GM12878 (cell line): ENCODE data around the gene RUNX3. TPM values are rescaled to one million over a fixed set of nuclear protein-coding genes. Genes with fewer than 3 reads are reported as not detected.

Source experiments
- ATAC-seq: fragments of 200-7000 bp; cut with Tn5 transposase; 3 replicates; pipeline ENCODE4 v1.9.1; 2020; ENCODE audit warnings: mild to moderate bottlenecking, moderate library complexity
- BruUV-seq: library from RNA; stranded (reverse); fragments of 400-500 nt; replicated peaks from 2 replicates; lab custom pipeline; 2021; lab: Mats Ljungman, UMichigan
- CTCF ChIA-PET: fragments of 300-600 bp; sonication (Branson Sonifier 250); formaldehyde crosslinking; extraction: SDS; loops from one replicate; lab custom pipeline; 2021; ENCODE audit warnings: inconsistent platforms; lab: Yijun Ruan, JAX
- POLR2A ChIA-PET: fragments of 350-600 bp; formaldehyde crosslinking; extraction: SDS; loops from one replicate; lab custom pipeline; 2021; ENCODE audit warnings: inconsistent platforms; lab: Charles Lee
- RAD21 ChIA-PET: fragments of 300-600 bp; sonication (Branson Sonifier 250); formaldehyde crosslinking; loops from one replicate; lab custom pipeline; 2023; ENCODE audit warnings: antibody characterized with exemption; ENCODE audit not compliant: unreplicated experiment; lab: Charles Lee
- SMC1A ChIA-PET: fragments of 300-600 bp; sonication (Branson Sonifier 250); formaldehyde crosslinking; loops from one replicate; lab custom pipeline; 2023; ENCODE audit not compliant: unreplicated experiment, uncharacterized antibody; lab: Charles Lee
- DNase-seq: peaks from one replicate; pipeline ENCODE4 v3.0.0-alpha.2; 2011; ENCODE audit warnings: low read depth, low spot score
- FAIRE-seq: peaks from 3 replicates; lab custom pipeline; 2011; peaks lifted over from hg19 to GRCh38; lab: Jason Lieb, UNC
- H2AFZ ChIP-seq: 2 replicates; pipeline ENCODE4 v1.6.0; 2011; ENCODE audit warnings: low read depth, low read length, control low read depth; ENCODE audit not compliant: control insufficient read depth
- H3K27ac ChIP-seq: 2 replicates; pipeline ENCODE4 v1.5.1; 2011; ENCODE audit warnings: control low read depth; ENCODE audit not compliant: control insufficient read depth, insufficient read depth
- H3K27me3 ChIP-seq, 2 experiments: replicated peaks in 1 of 2; 2 replicates each; pipeline versions ENCODE4 v1.6.0 to v1.6.1; 2011; ENCODE audit warnings: low read length in 1 of 2; ENCODE audit not compliant: control insufficient read depth in 2 of 2, insufficient read depth in 2 of 2
- H3K36me3 ChIP-seq, 2 experiments: 2 replicates each; pipeline ENCODE4 v1.5.1; 2011; ENCODE audit warnings: low read length in 1 of 2; ENCODE audit not compliant: control insufficient read depth in 2 of 2, insufficient read depth in 2 of 2
- H3K4me1 ChIP-seq: 2 replicates; pipeline ENCODE4 v1.6.1; 2011; ENCODE audit warnings: mild to moderate bottlenecking, low read length, moderate library complexity, mixed read lengths; ENCODE audit not compliant: control insufficient read depth, insufficient read depth
- H3K4me2 ChIP-seq: 2 replicates; pipeline ENCODE4 v1.6.0; 2011; ENCODE audit warnings: control low read depth; ENCODE audit not compliant: control insufficient read depth, insufficient read depth
- H3K4me3 ChIP-seq: fragments of 200-600 bp; sonication (generic); 2 replicates; pipeline ENCODE4 v1.5.1; 2016
- H3K79me2 ChIP-seq: 2 replicates; pipeline ENCODE4 v1.6.0; 2011; ENCODE audit warnings: low read length; ENCODE audit not compliant: control insufficient read depth, insufficient read depth
- H3K9ac ChIP-seq: 2 replicates; pipeline ENCODE4 v1.8.0; 2011; ENCODE audit warnings: low read length, control low read depth, mixed read lengths; ENCODE audit not compliant: control insufficient read depth, insufficient read depth
- H3K9me3 ChIP-seq: replicated peaks from 3 replicates; pipeline ENCODE4 v1.5.1; 2011; ENCODE audit warnings: mild to moderate bottlenecking, low read length; ENCODE audit not compliant: control insufficient read depth, insufficient read depth
- H4K20me1 ChIP-seq: 2 replicates; pipeline ENCODE4 v1.6.0; 2011; ENCODE audit not compliant: control insufficient read depth, insufficient read depth
- BHLHE40 ChIP-seq, 2 experiments: fragments of 450-650 bp in 1 of 2; IDR thresholded peaks; 2 replicates each; pipeline ENCODE4 v1.6.1; 2011 to 2017; ENCODE audit warnings: low read depth in 2 of 2, borderline replicate concordance in 1 of 2, improper control_type of control experiment in 1 of 2, low read length in 1 of 2, mild to moderate bottlenecking in 1 of 2
- GABPA ChIP-seq: IDR thresholded peaks from 2 replicates; pipeline ENCODE4 v1.6.1; 2014; ENCODE audit warnings: antibody characterized with exemption, low read depth, mild to moderate bottlenecking, inconsistent platforms
- MTA2 ChIP-seq: fragments of 450-650 bp; IDR thresholded peaks from 2 replicates; pipeline ENCODE4 v1.6.1; 2016; ENCODE audit warnings: low read depth, mild to moderate bottlenecking, moderate library complexity
- MXI1 ChIP-seq: fragments of 150-350 bp; IDR thresholded peaks from 2 replicates; pipeline ENCODE4 v1.6.1; 2011; ENCODE audit warnings: low read depth, mild to moderate bottlenecking, inconsistent platforms, low read length, improper control_type of control experiment
- NFYA ChIP-seq: IDR thresholded peaks from 2 replicates; pipeline ENCODE4 v1.6.1; 2011; ENCODE audit warnings: low read depth, mild to moderate bottlenecking, low read length, improper control_type of control experiment, borderline replicate concordance
- POLR2AphosphoS5 ChIP-seq: IDR thresholded peaks from 2 replicates; pipeline ENCODE4 v1.6.1; 2011; ENCODE audit warnings: mild to moderate bottlenecking, low read length, inconsistent platforms
- RUNX3 ChIP-seq: IDR thresholded peaks from 2 replicates; pipeline ENCODE4 v1.6.1; 2012; ENCODE audit warnings: low read length, inconsistent platforms
- SP1 ChIP-seq: IDR thresholded peaks from one replicate; pipeline ENCODE4 v1.6.1; 2011; ENCODE audit warnings: low read depth, low read length
- TARDBP ChIP-seq: IDR thresholded peaks from 2 replicates; pipeline ENCODE4 v1.6.1; 2016; ENCODE audit warnings: borderline replicate concordance
- TBL1XR1 ChIP-seq: IDR thresholded peaks from 2 replicates; pipeline ENCODE4 v1.6.1; 2012; ENCODE audit warnings: low read depth, low read length, improper control_type of control experiment
- ZZZ3 ChIP-seq: IDR thresholded peaks from 2 replicates; pipeline ENCODE4 v1.6.1; 2011; ENCODE audit warnings: low read depth; ENCODE audit not compliant: control insufficient read depth, insufficient read length
- WGBS: methylation state at CpG from one replicate; pipeline ENCODE4 v1.1.6; 2016; ENCODE audit warnings: low lambda C conversion rate; ENCODE audit not compliant: insufficient replicate concordance, insufficient coverage; ENCODE audit errors: missing lambda C conversion rate; 5-methylcytosine and 5-hydroxymethylcytosine counted together
- in situ Hi-C: fragments of 300-500 bp; cut with MboI; formaldehyde crosslinking; loops from 9 replicates; pipeline ENCODE4 v1.14.3; 2018; ENCODE audit warnings: mixed read lengths
- intact Hi-C: fragments of 100-400 bp; cut with micrococcal nuclease; formaldehyde crosslinking; loops from one replicate; pipeline ENCODE4 v1.14.2; 2022; ENCODE audit not compliant: unreplicated experiment
- polyA plus RNA-seq, 11 experiments: library from polyadenylated mRNA; depleted of rRNA in 4 of 11; unstranded in 6 of 11; stranded (reverse) in 5 of 11; fragments of >200 nt; fragmentation: Nextera tagmentation in 4 of 11; fragmentation: Illumina TruSeq in 1 of 11; extraction: Ambion mirVana in 4 of 11; extraction: Trizol in 1 of 11; gene quantifications; 1 replicate in 1 of 11; 2 replicates in 10 of 11; pipeline versions ENCODE4 v1.2.1 to v1.2.3, GENCODE V29; 2011 to 2016; ENCODE audit warnings: inconsistent platforms in 2 of 11, missing spikeins in 2 of 11, low read depth in 1 of 11
- total RNA-seq, 4 experiments: library from RNA; depleted of rRNA in 3 of 4; stranded (reverse); fragments of >200 nt in 3 of 4; fragmentation: Illumina TruSeq in 1 of 4; extraction: Trizol in 1 of 4; gene quantifications; 2 replicates each; pipeline versions ENCODE4 v1.2.1 to v1.2.3, GENCODE V29; 2013 to 2021
- TF ChIP-seq, protein P1 (sequence below): IDR thresholded peaks from 2 replicates; pipeline ENCODE4 v1.6.1; 2011; ENCODE audit warnings: low read depth, mild to moderate bottlenecking, low read length, moderate library complexity, borderline replicate concordance; ENCODE audit errors: extremely low read depth
- TF ChIP-seq, protein P2 (sequence below): fragments of 150-350 bp; IDR thresholded peaks from 2 replicates; pipeline ENCODE4 v1.6.1; 2016; ENCODE audit warnings: low read depth, low read length
- TF ChIP-seq, protein P3 (sequence below): fragments of 450-650 bp; IDR thresholded peaks from 2 replicates; pipeline ENCODE4 v1.6.1; 2016; ENCODE audit warnings: mild to moderate bottlenecking, moderate library complexity, borderline replicate concordance
- TF ChIP-seq, protein P4 (sequence below): IDR thresholded peaks from 2 replicates; pipeline ENCODE4 v1.6.1; 2012; ENCODE audit warnings: low read depth, low read length, improper control_type of control experiment

Gene RUNX3
- total and polyA plus RNA-seq, 10 of the 15 experiments (the other 5 are each of a cell fraction or from before 2014, with no cell fraction given) = 19.0 to 151 (median 31.4) TPM

DNA sequence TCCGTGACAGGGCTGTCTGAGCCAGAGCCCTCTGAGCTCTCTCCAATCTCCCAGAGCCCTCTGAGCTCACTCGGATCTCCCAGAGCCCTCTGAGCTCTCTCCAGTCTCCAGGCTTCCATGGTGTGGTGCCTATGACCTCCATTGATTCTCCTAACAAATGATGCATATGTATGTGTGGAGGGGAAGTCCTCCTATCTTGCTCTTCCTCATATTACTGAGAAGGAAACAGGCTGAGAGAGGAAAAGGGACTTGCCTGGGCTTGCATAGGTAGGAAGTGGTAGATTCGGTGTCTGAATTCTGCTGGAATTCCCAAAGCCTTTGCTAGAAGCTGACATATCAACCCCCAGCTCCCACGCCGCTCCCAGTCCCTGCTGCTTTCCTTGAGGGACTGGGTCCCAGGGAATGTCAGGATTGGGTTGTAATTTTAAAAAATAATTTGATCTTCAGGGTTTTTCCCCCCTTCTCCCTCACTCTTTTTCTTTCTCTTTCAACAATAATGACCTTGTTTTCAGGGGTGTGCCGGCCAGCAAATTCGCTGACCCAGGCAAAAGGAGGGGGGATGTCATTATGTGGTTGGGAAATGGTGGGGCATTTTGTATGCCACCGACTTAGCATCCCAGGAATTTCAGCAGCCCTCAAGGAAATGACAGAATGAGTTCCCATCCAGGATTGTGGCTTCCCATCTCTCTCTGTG lies 42.3 kb upstream of the RUNX3 start:
- Histone ChIP-seq H3K4me1 (peaks cover 24% of the 10 kb centered on the region), H3K27ac (peak overlapping the region; percentile 43; the same call in 1 of the 2 replicates), H3K36me3 (no peaks in the 10 kb centered on the region), H3K79me2 (no peaks in the 10 kb centered on the region), H2AFZ (peak overlapping the region; percentile 26), H3K4me2 (peak overlapping the region; percentile 10), H4K20me1 (no peaks in the 10 kb centered on the region), H3K4me3 (no peak overlapping the region), H3K27me3 (no peaks in the 10 kb centered on the region), H3K9ac (no peak overlapping the region), H3K9me3 (peaks cover 8% of the 10 kb centered on the region)
- peak; percentile 15; the same call in 2 of the 3 replicates for ATAC-seq
- ChIA-PET RAD21 (interaction anchor here (0.8 to 1.1 kb wide), 6 partner anchors 13 to 59 kb away, joined by 3 to 4 read pairs (median 3); no protein-coding TSS in a partner anchor), POLR2A (interaction anchor here (0.9 to 1.4 kb wide), 3 partner anchors 36 to 60 kb away, joined by 3 to 7 read pairs (median 4); no protein-coding TSS in a partner anchor), SMC1A (interaction anchor here (0.7 to 4.3 kb wide), 6 partner anchors 9 to 484 kb away, joined by 3 to 28 read pairs (median 4); no protein-coding TSS in a partner anchor), CTCF (interaction anchor here (0.9 to 1.8 kb wide), 7 partner anchors 10 to 65 kb away, joined by 3 to 6 read pairs (median 3); no protein-coding TSS in a partner anchor)
- no peak for FAIRE-seq
- in situ Hi-C loops (no loop called here), intact Hi-C loops (no loop called here)
- DNase-seq = no peak
- no TSS peak for BruUV-seq
- WGBS = 75% methylated on average over 6 of the region's 8 CpGs
- TF ChIP-seq TBL1XR1 (no peak), NFYA (no peak), RUNX3 (no peak), POLR2AphosphoS5 (no peak), BHLHE40 (IDR thresholded peaks at IDR 0.05; ENCODE audit: borderline replicate concordance in 1 of 2, low read depth in 2 of 2, low read length in 1 of 2) (no peak), GABPA (no peak), TARDBP (no peak), SP1 (no peak), MTA2 (0 out of 2 replicates have a peak, but pooled peaks have one; percentile 8), MXI1 (no peak), ZZZ3 (no peak)
- TF ChIP-seq, protein P1, sequence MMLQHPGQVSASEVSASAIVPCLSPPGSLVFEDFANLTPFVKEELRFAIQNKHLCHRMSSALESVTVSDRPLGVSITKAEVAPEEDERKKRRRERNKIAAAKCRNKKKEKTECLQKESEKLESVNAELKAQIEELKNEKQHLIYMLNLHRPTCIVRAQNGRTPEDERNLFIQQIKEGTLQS = no peak
- TF ChIP-seq, protein P2, sequence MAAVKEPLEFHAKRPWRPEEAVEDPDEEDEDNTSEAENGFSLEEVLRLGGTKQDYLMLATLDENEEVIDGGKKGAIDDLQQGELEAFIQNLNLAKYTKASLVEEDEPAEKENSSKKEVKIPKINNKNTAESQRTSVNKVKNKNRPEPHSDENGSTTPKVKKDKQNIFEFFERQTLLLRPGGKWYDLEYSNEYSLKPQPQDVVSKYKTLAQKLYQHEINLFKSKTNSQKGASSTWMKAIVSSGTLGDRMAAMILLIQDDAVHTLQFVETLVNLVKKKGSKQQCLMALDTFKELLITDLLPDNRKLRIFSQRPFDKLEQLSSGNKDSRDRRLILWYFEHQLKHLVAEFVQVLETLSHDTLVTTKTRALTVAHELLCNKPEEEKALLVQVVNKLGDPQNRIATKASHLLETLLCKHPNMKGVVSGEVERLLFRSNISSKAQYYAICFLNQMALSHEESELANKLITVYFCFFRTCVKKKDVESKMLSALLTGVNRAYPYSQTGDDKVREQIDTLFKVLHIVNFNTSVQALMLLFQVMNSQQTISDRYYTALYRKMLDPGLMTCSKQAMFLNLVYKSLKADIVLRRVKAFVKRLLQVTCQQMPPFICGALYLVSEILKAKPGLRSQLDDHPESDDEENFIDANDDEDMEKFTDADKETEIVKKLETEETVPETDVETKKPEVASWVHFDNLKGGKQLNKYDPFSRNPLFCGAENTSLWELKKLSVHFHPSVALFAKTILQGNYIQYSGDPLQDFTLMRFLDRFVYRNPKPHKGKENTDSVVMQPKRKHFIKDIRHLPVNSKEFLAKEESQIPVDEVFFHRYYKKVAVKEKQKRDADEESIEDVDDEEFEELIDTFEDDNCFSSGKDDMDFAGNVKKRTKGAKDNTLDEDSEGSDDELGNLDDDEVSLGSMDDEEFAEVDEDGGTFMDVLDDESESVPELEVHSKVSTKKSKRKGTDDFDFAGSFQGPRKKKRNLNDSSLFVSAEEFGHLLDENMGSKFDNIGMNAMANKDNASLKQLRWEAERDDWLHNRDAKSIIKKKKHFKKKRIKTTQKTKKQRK = no peak
- TF ChIP-seq, protein P3, sequence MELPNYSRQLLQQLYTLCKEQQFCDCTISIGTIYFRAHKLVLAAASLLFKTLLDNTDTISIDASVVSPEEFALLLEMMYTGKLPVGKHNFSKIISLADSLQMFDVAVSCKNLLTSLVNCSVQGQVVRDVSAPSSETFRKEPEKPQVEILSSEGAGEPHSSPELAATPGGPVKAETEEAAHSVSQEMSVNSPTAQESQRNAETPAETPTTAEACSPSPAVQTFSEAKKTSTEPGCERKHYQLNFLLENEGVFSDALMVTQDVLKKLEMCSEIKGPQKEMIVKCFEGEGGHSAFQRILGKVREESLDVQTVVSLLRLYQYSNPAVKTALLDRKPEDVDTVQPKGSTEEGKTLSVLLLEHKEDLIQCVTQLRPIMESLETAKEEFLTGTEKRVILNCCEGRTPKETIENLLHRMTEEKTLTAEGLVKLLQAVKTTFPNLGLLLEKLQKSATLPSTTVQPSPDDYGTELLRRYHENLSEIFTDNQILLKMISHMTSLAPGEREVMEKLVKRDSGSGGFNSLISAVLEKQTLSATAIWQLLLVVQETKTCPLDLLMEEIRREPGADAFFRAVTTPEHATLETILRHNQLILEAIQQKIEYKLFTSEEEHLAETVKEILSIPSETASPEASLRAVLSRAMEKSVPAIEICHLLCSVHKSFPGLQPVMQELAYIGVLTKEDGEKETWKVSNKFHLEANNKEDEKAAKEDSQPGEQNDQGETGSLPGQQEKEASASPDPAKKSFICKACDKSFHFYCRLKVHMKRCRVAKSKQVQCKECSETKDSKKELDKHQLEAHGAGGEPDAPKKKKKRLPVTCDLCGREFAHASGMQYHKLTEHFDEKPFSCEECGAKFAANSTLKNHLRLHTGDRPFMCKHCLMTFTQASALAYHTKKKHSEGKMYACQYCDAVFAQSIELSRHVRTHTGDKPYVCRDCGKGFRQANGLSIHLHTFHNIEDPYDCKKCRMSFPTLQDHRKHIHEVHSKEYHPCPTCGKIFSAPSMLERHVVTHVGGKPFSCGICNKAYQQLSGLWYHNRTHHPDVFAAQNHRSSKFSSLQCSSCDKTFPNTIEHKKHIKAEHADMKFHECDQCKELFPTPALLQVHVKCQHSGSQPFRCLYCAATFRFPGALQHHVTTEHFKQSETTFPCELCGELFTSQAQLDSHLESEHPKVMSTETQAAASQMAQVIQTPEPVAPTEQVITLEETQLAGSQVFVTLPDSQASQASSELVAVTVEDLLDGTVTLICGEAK = no peak
- TF ChIP-seq, protein P4, sequence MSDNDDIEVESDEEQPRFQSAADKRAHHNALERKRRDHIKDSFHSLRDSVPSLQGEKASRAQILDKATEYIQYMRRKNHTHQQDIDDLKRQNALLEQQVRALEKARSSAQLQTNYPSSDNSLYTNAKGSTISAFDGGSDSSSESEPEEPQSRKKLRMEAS = no peak
